KOPT-K1 (cell line): ENCODE results near the gene PCNX2.

Experiments
- H3K27ac ChIP-seq: fragments of 200-600 bp; sonication (generic); 2 replicates; pipeline ENCODE4 v1.5.1; 2016; ENCODE audit warnings: antibody characterized with exemption, mild to moderate bottlenecking, low read depth, low read length; ENCODE audit not compliant: poor library complexity, severe bottlenecking
- H3K36me3 ChIP-seq: fragments of 200-600 bp; sonication (generic); 2 replicates; pipeline ENCODE4 v1.5.1; 2017; ENCODE audit warnings: antibody characterized with exemption, mild to moderate bottlenecking, low read length, moderate library complexity; ENCODE audit not compliant: insufficient read depth
- H3K9me3 ChIP-seq: fragments of 200-600 bp; sonication (generic); 2 replicates; pipeline ENCODE4 v1.5.1; 2017; ENCODE audit warnings: antibody characterized with exemption, low read length, mild to moderate bottlenecking; ENCODE audit not compliant: insufficient read depth, poor library complexity, severe bottlenecking

Gene PCNX2

GRCh38 chr1:232943679-232944252 lies 351.8 kb downstream of the PCNX2 start:
- Histone ChIP-seq H3K36me3 (no peaks in the 10 kb centered on the region), H3K27ac (peak overlapping the region; percentile 12), H3K9me3 (no peaks in the 10 kb centered on the region)

GRCh38 chr1:232942413-232943294 lies 352.9 kb downstream of the PCNX2 start:
- Histone ChIP-seq H3K27ac (no peak overlapping the region), H3K9me3 (no peaks in the 10 kb centered on the region)

GRCh38 chr1:232940262-232940661 lies 355.3 kb downstream of the PCNX2 start:
- H3K27ac ChIP-seq = no peak overlapping the region

More at GRCh38 chr1:232942413-232943294, 352.9 kb downstream of the PCNX2 start:
- no peaks in the 10 kb centered on the region for H3K36me3 ChIP-seq

GRCh38 chr1:232939748-232940147 lies 355.8 kb downstream of the PCNX2 start:
- no peaks in the 10 kb centered on the region for H3K36me3 ChIP-seq
- H3K27ac ChIP-seq = no peak overlapping the region
- no peaks in the 10 kb centered on the region for H3K9me3 ChIP-seq

More at GRCh38 chr1:232940262-232940661, 355.3 kb downstream of the PCNX2 start:
- no peaks in the 10 kb centered on the region for H3K9me3 ChIP-seq
- H3K36me3 ChIP-seq = no peaks in the 10 kb centered on the region

GRCh38 chr1:232938926-232939325 lies 356.6 kb downstream of the PCNX2 start:
- H3K9me3 ChIP-seq = no peaks in the 10 kb centered on the region
- no peak overlapping the region for H3K27ac ChIP-seq
- no peaks in the 10 kb centered on the region for H3K36me3 ChIP-seq

GRCh38 chr1:232937741-232938375 lies 357.7 kb downstream of the PCNX2 start:
- Histone ChIP-seq H3K9me3 (no peaks in the 10 kb centered on the region), H3K27ac (peak overlapping the region; percentile 48), H3K36me3 (no peaks in the 10 kb centered on the region)

GRCh38 chr1:232936941-232937340 lies 358.6 kb downstream of the PCNX2 start:
- no peaks in the 10 kb centered on the region for H3K36me3 ChIP-seq
- H3K9me3 ChIP-seq = no peaks in the 10 kb centered on the region
- no peak overlapping the region for H3K27ac ChIP-seq
